Measurements from ENCODE around the gene TOGARAM1. TPM values are rescaled to one million over a fixed set of nuclear protein-coding genes. Genes with fewer than 3 reads are reported as not detected.
A peak's percentile ranks its signal among the peaks of the same experiment; 100 is the strongest.

TOGARAM1 gene
- total RNA-seq (2014; rRNA removed) = 18.1 and 20.7 TPM in 2 replicates
- 3.4 TPM for polyA plus RNA-seq (2012)

- peak; percentile 100 for DNase-seq (ENCODE audit: low read depth)
These were observed at the start of gene TOGARAM1, which contains the start of gene KLHL28 for GRCh38 chr14:44961554-44962333. TSS of gene TOGARAM1 (plus strand) at chr14:44962190. CDS start at chr14:44962422, 232 bp downstream. TSS of gene KLHL28 (minus strand) at chr14:44961947. CDS start at chr14:44945928, 16,019 bp downstream.

GRCh38 chr14:44914849-44915248 lies 47.1 kb upstream of the TOGARAM1 start:
- DNase-seq (ENCODE audit: low read depth) = no peak

- no peak for DNase-seq (ENCODE audit: low read depth)
These were observed 33.2 kb upstream of the TOGARAM1 start for GRCh38 chr14:44928793-44929192.

GRCh38 chr14:44935155-44935554 lies 26.8 kb upstream of the TOGARAM1 start:
- DNase-seq (ENCODE audit: low read depth) = no peak

- DNase-seq (ENCODE audit: low read depth) = no peak
These were observed 24.4 kb upstream of the TOGARAM1 start for GRCh38 chr14:44937547-44937946.

- DNase-seq (ENCODE audit: low read depth) = no peak
These were observed 21.8 kb upstream of the TOGARAM1 start for GRCh38 chr14:44940211-44940610.

- no peak for DNase-seq (ENCODE audit: low read depth)
These were observed 21.0 kb upstream of the TOGARAM1 start for GRCh38 chr14:44940944-44941343.

GRCh38 chr14:44941591-44941990 lies 20.4 kb upstream of the TOGARAM1 start:
- no peak for DNase-seq (ENCODE audit: low read depth)

GRCh38 chr14:44942436-44942835 lies 19.6 kb upstream of the TOGARAM1 start:
- DNase-seq (ENCODE audit: low read depth) = no peak

GRCh38 chr14:44944107-44944506 lies 17.9 kb upstream of the TOGARAM1 start:
- no peak for DNase-seq (ENCODE audit: low read depth)

GRCh38 chr14:44945264-44945663 lies 16.7 kb upstream of the TOGARAM1 start:
- DNase-seq (ENCODE audit: low read depth) = peak; percentile 41

GRCh38 chr14:44951051-44951450 lies 10.9 kb upstream of the TOGARAM1 start:
- DNase-seq (ENCODE audit: low read depth) = no peak

- no peak for DNase-seq (ENCODE audit: low read depth)
These were observed 9.4 kb upstream of the TOGARAM1 start for GRCh38 chr14:44952391-44953110.

GRCh38 chr14:44954750-44955149 lies 7.2 kb upstream of the TOGARAM1 start:
- no peak for DNase-seq (ENCODE audit: low read depth)

- DNase-seq (ENCODE audit: low read depth) = no peak
These were observed 6.5 kb upstream of the TOGARAM1 start for GRCh38 chr14:44955528-44955927.

GRCh38 chr14:44956866-44957265 lies 5.1 kb upstream of the TOGARAM1 start:
- no peak for DNase-seq (ENCODE audit: low read depth)

GRCh38 chr14:44959538-44959937 lies 2.5 kb upstream of the TOGARAM1 start:
- DNase-seq (ENCODE audit: low read depth) = no peak

- no peak for DNase-seq (ENCODE audit: low read depth)
These were observed 1.8 kb upstream of the TOGARAM1 start for GRCh38 chr14:44960146-44960545.

GRCh38 chr14:44960646-44961045 lies 1.3 kb upstream of the TOGARAM1 start:
- DNase-seq (ENCODE audit: low read depth) = no peak

GRCh38 chr14:44961151-44961553 lies 838 bp upstream of the TOGARAM1 start:
- peak; percentile 53 for DNase-seq (ENCODE audit: low read depth)

- no peak for DNase-seq (ENCODE audit: low read depth)
These were observed 499 bp downstream of the TOGARAM1 start for GRCh38 chr14:44962334-44963043.

- DNase-seq (ENCODE audit: low read depth) = no peak
These were observed 1.1 kb downstream of the TOGARAM1 start for GRCh38 chr14:44963044-44963528.
